ENCODE results near the gene CDC42BPA. TPM values are rescaled to one million over a fixed set of nuclear protein-coding genes. Genes with fewer than 3 reads are reported as not detected.
A peak's percentile ranks its signal among the peaks of the same experiment; 100 is the strongest.
"Not testable (repeated sequence)": the region's sequence is repeated elsewhere in the genome, so short reads cannot be mapped to it uniquely, and the experiment has no call there.

The CDC42BPA gene
- total RNA-seq, 1 experiment from 2014 or later, result 21.1 TPM

- in situ Hi-C loops (cut with HindIII; ENCODE audit: low pct_unique_long_range_greater_than_20kb, low sequenced_read_pairs), result no loop called here
- DNase-seq (ENCODE audit: low read depth, low spot score), result no peak
Observed at GRCh38 chr1:227298512-227299240, 19.6 kb downstream of the CDC42BPA start.

DNA sequence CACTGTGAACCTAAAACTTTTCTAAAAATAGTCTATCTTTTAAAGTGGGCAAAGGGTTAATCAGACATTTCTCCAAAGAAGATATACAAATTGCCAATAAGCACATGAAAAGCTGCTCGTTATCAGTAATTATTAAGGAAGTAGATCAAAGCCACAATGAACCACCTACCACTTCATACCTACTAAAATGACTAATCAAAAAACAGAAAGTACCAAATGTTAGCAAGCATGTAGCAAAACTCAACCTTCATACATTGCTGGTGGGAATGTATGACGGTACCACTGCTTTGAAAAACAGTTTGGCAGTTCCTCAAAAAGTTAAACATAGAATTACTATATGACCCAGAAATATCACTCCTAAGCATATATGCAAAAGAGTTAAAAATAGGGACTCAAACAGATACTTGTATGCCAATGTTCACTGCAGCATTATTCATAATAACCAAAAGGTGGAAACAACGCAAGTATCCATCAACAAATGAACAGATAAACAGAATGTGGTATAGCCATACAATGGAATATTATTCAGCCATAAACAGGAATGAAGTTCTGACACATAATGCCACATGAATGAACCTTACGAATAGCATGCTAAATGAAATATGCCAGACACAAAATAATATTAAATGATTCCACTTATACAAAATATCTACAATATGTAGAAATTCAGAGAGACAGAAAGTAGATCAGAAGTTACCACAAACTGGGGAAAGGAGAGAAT is 21.1 kb downstream of the CDC42BPA start:
- in situ Hi-C loops (cut with HindIII; ENCODE audit: low pct_unique_long_range_greater_than_20kb, low sequenced_read_pairs), result no loop called here
- DNase-seq (ENCODE audit: low read depth, low spot score), result no peak

DNA sequence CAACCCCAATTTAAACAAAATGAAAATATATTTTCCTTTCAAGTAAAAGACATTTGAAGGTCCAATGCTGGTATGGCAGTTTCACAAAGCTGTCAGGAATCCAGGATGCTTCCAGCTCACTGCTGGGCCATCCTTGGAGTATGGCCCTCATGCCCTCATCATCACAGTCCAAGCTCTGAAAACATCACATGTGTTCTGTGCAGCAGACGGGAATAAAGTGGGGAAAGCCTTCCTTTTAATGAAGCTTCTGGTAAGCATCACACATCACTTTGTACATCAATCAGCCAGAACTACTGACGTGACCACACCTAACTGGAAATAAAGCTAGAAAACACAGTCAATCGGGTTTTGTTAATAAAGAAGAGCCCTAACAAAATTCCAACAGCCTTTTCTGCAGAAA is 22.7 kb downstream of the CDC42BPA start:
- no peak for DNase-seq (ENCODE audit: low read depth, low spot score)
- in situ Hi-C loops (cut with HindIII; ENCODE audit: low pct_unique_long_range_greater_than_20kb, low sequenced_read_pairs), result no loop called here

GRCh38 chr1:227285745-227286144 is 32.5 kb downstream of the CDC42BPA start:
- in situ Hi-C loops (cut with HindIII; ENCODE audit: low pct_unique_long_range_greater_than_20kb, low sequenced_read_pairs), result no loop called here
- DNase-seq (ENCODE audit: low read depth, low spot score), result no peak

DNA sequence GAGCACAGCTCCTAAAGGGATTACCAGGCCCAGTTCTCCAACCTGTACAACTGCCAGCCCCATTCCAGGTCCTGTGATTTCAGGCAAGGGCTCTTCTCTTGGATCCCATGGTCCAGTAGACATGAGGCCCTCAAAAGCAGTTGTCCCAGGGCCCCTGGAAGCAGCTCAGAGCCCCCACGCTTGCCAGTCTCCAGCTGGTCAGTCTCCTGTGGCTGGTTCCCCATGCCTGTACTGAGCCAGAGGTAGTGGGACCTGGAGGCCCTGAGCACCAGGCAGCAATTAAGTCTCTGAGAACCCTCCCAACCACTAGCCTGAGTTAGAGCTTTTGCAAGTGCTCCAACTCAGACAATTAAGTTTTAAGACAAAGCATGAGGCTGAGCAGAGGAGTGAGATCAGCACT is 36.9 kb downstream of the CDC42BPA start:
- no peak for DNase-seq (ENCODE audit: low read depth, low spot score)
- in situ Hi-C loops (cut with HindIII; ENCODE audit: low pct_unique_long_range_greater_than_20kb, low sequenced_read_pairs), result no loop called here

DNA sequence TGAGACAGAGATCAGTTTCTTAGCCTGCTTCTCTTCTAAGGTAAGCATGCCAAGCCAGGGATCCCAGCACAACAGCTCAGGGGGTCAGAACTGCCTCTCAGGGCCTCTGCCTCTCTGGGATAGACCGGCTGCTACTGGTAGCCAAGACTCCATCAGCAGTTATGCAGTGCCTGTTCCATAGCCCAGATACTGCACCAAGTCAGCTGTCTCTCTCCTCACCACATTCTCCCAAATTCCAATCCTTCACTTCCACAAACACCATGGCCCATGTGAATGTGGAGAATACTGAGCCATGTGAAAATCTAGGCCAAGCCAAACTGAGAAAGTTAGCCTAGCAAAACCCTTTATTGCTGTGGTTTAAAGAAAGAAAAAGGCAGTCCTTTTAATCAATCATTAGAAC is 37.5 kb downstream of the CDC42BPA start:
- no peak for DNase-seq (ENCODE audit: low read depth, low spot score)
- in situ Hi-C loops (cut with HindIII; ENCODE audit: low pct_unique_long_range_greater_than_20kb, low sequenced_read_pairs), result no loop called here

DNA sequence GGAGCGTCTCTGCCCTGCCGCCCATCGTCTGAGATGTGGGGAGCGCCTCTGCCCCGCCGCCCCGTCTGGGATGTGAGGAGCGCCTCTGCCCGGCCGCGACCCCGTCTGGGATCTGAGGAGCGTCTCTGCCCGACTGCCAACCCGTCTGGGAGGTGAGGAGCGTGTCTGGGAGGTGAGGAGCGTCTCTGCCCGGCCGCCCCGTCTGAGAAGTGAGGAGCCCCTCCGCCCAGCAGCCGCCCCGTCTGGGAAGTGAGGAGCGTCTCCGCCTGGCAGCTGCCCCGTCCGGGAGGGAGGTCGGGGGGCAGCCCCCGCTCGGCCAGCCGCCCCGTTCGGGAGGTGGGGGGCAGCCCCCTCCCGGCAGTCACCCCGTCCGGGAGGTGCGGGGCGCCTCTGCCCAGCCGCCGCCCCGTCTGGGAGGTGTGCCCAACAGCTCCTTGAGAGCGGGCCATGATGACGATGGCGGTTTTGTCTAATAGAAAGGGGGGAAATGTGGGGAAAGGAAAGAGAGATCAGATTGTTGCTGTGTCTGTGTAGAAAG is 42.1 kb downstream of the CDC42BPA start:
- DNase-seq (ENCODE audit: low read depth, low spot score); in situ Hi-C loops (cut with HindIII; ENCODE audit: low pct_unique_long_range_greater_than_20kb, low sequenced_read_pairs): not testable (repeated sequence)

- in situ Hi-C loops (cut with HindIII; ENCODE audit: low pct_unique_long_range_greater_than_20kb, low sequenced_read_pairs), result no loop called here
- DNase-seq (ENCODE audit: low read depth, low spot score), result no peak
Observed at GRCh38 chr1:227273557-227273956, 44.7 kb downstream of the CDC42BPA start.

- no peak for DNase-seq (ENCODE audit: low read depth, low spot score)
- in situ Hi-C loops (cut with HindIII; ENCODE audit: low pct_unique_long_range_greater_than_20kb, low sequenced_read_pairs), result no loop called here
Observed at GRCh38 chr1:227272428-227272827, 45.9 kb downstream of the CDC42BPA start.

GRCh38 chr1:227270554-227270953 is 47.7 kb downstream of the CDC42BPA start:
- no peak for DNase-seq (ENCODE audit: low read depth, low spot score)
- in situ Hi-C loops (cut with HindIII; ENCODE audit: low pct_unique_long_range_greater_than_20kb, low sequenced_read_pairs), result no loop called here

DNA sequence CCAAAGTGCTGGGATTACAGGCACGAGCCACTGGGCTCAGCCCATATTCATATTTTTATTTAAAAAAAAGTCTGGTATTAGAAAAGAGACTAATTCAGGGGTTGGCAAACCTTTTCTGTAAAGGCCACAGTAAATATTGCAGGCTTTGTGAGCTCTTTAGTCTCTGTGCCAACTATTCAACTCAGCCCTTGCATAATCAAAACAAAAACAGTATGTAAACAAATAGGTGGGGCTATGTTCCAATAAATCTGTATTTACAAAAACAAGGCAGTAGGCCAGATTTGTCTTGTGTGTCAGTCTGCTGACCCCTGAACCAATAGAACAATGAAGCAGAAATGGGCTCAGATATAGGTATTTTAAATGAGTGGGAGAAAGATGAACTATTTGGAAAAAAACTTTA is 49.3 kb downstream of the CDC42BPA start:
- in situ Hi-C loops (cut with HindIII; ENCODE audit: low pct_unique_long_range_greater_than_20kb, low sequenced_read_pairs), result no loop called here

DNA sequence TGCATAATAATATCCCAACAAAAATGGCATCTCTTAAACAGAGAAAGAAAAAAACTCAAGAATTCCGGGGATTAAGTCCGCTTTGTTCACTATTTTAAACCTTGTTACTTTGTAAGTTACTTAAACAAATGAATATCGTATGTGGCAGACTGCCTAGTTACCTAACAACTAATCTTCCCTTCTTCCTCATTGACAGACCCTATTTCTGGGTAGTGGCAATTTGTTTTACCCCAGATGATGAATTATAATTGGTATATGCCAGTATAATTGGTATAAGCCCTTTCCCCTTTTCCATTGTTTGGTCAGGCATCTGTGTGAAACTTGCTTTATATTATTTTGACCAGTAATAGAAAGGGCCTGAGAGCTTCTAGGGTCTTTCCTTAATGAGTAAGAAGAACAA is 52.4 kb downstream of the CDC42BPA start:
- in situ Hi-C loops (cut with HindIII; ENCODE audit: low pct_unique_long_range_greater_than_20kb, low sequenced_read_pairs), result no loop called here
- DNase-seq (ENCODE audit: low read depth, low spot score), result no peak

More for the DNA sequence above, 49.3 kb downstream of the CDC42BPA start:
- DNase-seq (ENCODE audit: low read depth, low spot score), result no peak

DNA sequence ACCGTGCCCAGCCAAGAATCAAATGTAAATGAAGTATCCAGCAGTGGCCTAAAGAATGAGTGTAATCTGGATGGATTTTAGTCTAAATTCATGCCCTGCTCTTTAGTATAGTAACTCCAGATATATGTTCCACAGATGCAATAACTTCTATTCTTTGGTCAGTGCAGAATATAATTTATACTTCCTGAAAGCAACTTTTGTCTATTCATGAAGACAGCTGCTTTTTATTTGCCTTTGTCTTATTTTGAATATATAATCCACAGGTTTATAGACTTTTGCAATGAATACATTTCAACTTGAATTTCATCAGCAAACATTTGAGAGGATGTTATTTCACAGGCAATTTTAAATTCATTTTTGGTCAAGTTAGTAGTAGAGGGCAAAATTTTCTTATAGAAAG is 54.4 kb downstream of the CDC42BPA start:
- in situ Hi-C loops (cut with HindIII; ENCODE audit: low pct_unique_long_range_greater_than_20kb, low sequenced_read_pairs), result no loop called here
- no peak for DNase-seq (ENCODE audit: low read depth, low spot score)

- in situ Hi-C loops (cut with HindIII; ENCODE audit: low pct_unique_long_range_greater_than_20kb, low sequenced_read_pairs), result no loop called here
- DNase-seq (ENCODE audit: low read depth, low spot score), result no peak
Observed at GRCh38 chr1:227261501-227261900, 56.8 kb downstream of the CDC42BPA start.

DNA sequence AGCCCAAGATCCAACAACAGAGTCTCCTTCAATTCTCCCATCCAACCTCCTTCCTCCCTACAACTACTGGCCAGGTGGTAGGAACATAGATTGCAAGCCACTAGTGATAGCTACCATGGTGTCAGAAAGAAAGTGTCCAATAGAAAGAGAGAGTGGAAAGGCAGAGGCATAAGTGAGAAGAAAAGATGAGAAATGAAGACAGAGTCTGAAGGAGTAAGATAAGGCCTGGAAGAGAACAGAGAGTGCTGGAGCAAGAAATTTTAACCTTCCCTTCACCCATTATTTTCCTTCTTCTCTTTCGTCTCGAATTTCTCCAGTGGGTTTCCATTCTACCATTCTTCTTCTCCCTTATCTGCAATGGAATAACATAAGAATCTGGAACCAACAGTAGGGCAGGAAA is 57.9 kb downstream of the CDC42BPA start:
- no peak for DNase-seq (ENCODE audit: low read depth, low spot score)
- in situ Hi-C loops (cut with HindIII; ENCODE audit: low pct_unique_long_range_greater_than_20kb, low sequenced_read_pairs), result no loop called here

- in situ Hi-C loops (cut with HindIII; ENCODE audit: low pct_unique_long_range_greater_than_20kb, low sequenced_read_pairs), result no loop called here
Observed at GRCh38 chr1:227257964-227258363, 60.3 kb downstream of the CDC42BPA start.

DNA sequence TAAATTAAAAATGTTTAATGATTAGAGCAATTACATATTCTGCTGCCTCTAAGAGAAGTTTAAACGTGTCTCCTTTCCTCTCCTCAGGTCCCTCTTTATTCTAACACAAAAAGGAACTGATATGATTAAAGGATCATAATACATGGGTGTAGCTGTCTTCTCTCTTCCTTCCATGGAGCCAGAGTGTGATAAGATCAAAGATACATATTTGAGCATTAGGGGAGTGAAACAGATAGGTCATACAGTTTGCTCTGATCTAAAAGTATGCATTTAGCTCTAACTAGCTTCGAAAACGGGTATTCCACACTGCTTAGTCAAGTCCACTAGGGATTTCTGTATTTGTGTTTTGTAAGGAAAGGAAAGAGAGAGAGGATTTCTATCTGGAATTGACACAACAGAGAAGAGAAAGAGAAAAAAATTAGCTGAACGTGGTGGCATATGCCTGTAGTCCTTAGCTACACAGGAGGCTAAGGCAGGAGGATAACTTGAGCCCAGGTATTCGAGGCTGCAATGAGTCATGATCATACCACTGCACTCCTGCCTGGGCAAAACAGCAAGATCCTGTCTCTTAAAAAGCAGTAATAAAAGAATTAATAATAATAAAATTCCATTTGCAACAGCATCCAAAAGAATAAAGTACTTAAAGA is 63.1 kb downstream of the CDC42BPA start:
- DNase-seq (ENCODE audit: low read depth, low spot score), result no peak
- in situ Hi-C loops (cut with HindIII; ENCODE audit: low pct_unique_long_range_greater_than_20kb, low sequenced_read_pairs), result no loop called here

More at GRCh38 chr1:227257964-227258363, 60.3 kb downstream of the CDC42BPA start:
- peak; percentile 35 for DNase-seq (ENCODE audit: low read depth, low spot score)

- in situ Hi-C loops (cut with HindIII; ENCODE audit: low pct_unique_long_range_greater_than_20kb, low sequenced_read_pairs), result no loop called here
- no peak for DNase-seq (ENCODE audit: low read depth, low spot score)
Observed at GRCh38 chr1:227253065-227253464, 65.2 kb downstream of the CDC42BPA start.

Measured in SK-MEL-5 (cell line).